ENCODE measurements around the gene ERI3. TPM values are rescaled to one million over a fixed set of nuclear protein-coding genes. Genes with fewer than 3 reads are reported as not detected.

Gene ERI3
- total and polyA plus RNA-seq, 2 of the 13 experiments (the other 11 are each of a cell fraction or from before 2014, with no cell fraction given) = 35.6 to 35.9 TPM

GRCh38 chr1:44283524-44284173 lies 71.4 kb downstream of the ERI3 start (continued):
- TF ChIP-seq BCLAF1 (IDR thresholded peaks at IDR 0.05) (no peak), HOXA9 (CRISPR knock-in tag; IDR thresholded peaks at IDR 0.05; ENCODE audit: borderline replicate concordance) (no peak), ZNF607 (CRISPR knock-in tag; IDR thresholded peaks at IDR 0.05; ENCODE audit: borderline replicate concordance) (peak; percentile 44), ZNF207 (IDR thresholded peaks at IDR 0.05; ENCODE audit: borderline replicate concordance) (no peak), ZNF720 (CRISPR knock-in tag; IDR thresholded peaks at IDR 0.05) (no peak), BCL6 (CRISPR knock-in tag; IDR thresholded peaks at IDR 0.05) (peak; percentile 95), CBX5 (CRISPR knock-in tag; IDR thresholded peaks at IDR 0.05; ENCODE audit: borderline replicate concordance) (peak; percentile 87; the same call in 1 of the 2 replicates), ISL2 (CRISPR knock-in tag; IDR thresholded peaks at IDR 0.05) (peak; percentile 91), CBFB (CRISPR knock-in tag; IDR thresholded peaks at IDR 0.05) (peak; percentile 64), ZSCAN21 (CRISPR knock-in tag; IDR thresholded peaks at IDR 0.05; ENCODE audit: borderline replicate concordance) (peak; percentile 89), STAG1 (CRISPR knock-in tag; IDR thresholded peaks at IDR 0.05) (0 out of 2 replicates have a peak, but pooled peaks have one; percentile 16), ZNF597 (CRISPR knock-in tag; IDR thresholded peaks at IDR 0.05) (no peak), ZNF333 (CRISPR knock-in tag; IDR thresholded peaks at IDR 0.05; ENCODE audit: borderline replicate concordance) (no peak), PBX3 (CRISPR knock-in tag; IDR thresholded peaks at IDR 0.05; ENCODE audit: borderline replicate concordance) (no peak), KLF12 (CRISPR knock-in tag; IDR thresholded peaks at IDR 0.05; ENCODE audit: borderline replicate concordance) (no peak), ZNF644 (CRISPR knock-in tag; IDR thresholded peaks at IDR 0.05; ENCODE audit: low read depth) (peak; percentile 57; the same call in 1 of the 2 replicates), PREB (CRISPR knock-in tag; IDR thresholded peaks at IDR 0.05) (no peak), TBX3 (IDR thresholded peaks at IDR 0.05; ENCODE audit: borderline replicate concordance) (peak; percentile 95), EED (CRISPR knock-in tag; IDR thresholded peaks at IDR 0.05) (no peak), NBN (conservative IDR thresholded peaks at IDR 0.05) (no peak), ZNF878 (CRISPR knock-in tag; IDR thresholded peaks at IDR 0.05) (peak; percentile 95), ZNF329 (CRISPR knock-in tag; IDR thresholded peaks at IDR 0.05; ENCODE audit: low read depth) (no peak), PHF21A (CRISPR knock-in tag; IDR thresholded peaks at IDR 0.05) (peak; percentile 77), TOPORS (CRISPR knock-in tag; IDR thresholded peaks at IDR 0.05) (no peak)
